Large intestine (tissue), 3 donors: ENCODE measurements around the gene NAALADL1. TPM values are rescaled to one million over a fixed set of nuclear protein-coding genes. Genes with fewer than 3 reads are reported as not detected.

ENCODE experiments used
- DNase-seq, 2 donors: peaks; one replicate each; pipeline versions ENCODE4 v3.0.0 to v3.0.0-alpha.2; 2013
- H3K27ac ChIP-seq: one replicate; pipeline ENCODE4 v1.5.1; 2013; ENCODE audit warnings: low read length
- H3K27me3 ChIP-seq: 2 replicates; pipeline ENCODE4 v1.6.1; 2013; ENCODE audit warnings: low read length; ENCODE audit not compliant: control insufficient read depth, insufficient read depth
- H3K36me3 ChIP-seq: 2 replicates; pipeline ENCODE4 v1.6.1; 2013; ENCODE audit warnings: low read length; ENCODE audit not compliant: control insufficient read depth, insufficient read depth
- H3K4me1 ChIP-seq: one replicate; pipeline ENCODE4 v1.6.1; 2013; ENCODE audit warnings: low read length; ENCODE audit not compliant: control insufficient read depth, insufficient read depth
- H3K4me3 ChIP-seq: one replicate; pipeline ENCODE4 v1.5.1; 2013; ENCODE audit warnings: low read length
- H3K9me3 ChIP-seq: one replicate; pipeline ENCODE4 v1.6.1; 2013; ENCODE audit warnings: mild to moderate bottlenecking, low read depth, low read length, moderate library complexity; ENCODE audit not compliant: control insufficient read depth
- WGBS: methylation state at CpG from one replicate; pipeline ENCODE4 v1.1.5; 2013; ENCODE audit warnings: low lambda C conversion rate; ENCODE audit not compliant: insufficient coverage; 5-methylcytosine and 5-hydroxymethylcytosine counted together
- polyA plus RNA-seq: library from polyadenylated mRNA; unstranded; fragments of 120-200 nt; gene quantifications from one replicate; pipeline ENCODE4 v1.2.1, GENCODE V29; 2013

Gene NAALADL1
- polyA plus RNA-seq, 1 donor, result 8.9 TPM

DNA sequence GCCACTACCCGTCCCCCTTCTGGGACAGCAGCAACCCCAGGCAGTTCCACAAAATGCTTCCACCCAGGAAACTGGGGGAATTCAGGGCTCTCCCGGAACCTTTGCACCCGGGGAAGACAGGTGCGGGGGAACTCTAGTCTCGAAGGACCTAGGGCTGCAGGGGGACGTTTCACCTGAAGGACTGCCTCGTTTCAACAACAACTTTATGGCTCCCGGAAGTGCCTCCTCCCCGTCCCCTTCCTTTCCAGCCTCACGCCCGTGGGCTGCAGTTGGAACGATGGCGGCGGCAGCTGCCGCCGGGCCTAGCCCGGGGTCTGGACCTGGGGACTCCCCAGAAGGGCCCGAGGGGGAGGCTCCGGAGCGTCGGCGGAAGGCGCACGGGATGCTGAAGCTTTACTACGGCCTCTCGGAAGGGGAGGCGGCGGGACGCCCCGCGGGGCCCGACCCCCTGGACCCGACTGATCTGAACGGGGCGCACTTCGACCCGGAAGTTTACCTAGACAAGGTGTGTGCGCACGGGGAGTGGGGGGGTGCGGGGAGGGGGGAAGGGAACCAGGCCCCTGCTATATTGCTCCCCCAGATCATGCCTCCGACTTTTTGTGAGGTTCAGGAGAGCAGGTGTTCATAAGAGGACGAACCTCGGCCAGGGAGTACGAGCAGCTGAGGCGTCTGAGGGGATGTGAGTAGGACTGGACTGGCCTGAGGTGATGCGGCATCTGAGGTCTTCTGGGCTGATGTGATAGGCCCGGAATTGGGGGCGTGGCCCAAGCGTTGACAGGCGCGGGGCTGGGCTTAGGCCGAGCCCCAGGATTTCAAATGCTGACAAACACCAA lies 37.8 kb upstream of the NAALADL1 start, which contains the start of gene VPS51:
Gene VPS51 (plus strand): TSS at position 241 of the 833 bp plus-strand sequence. CDS start 37 bp downstream, at position 278.
- Histone ChIP-seq H3K36me3 (peaks cover 13% of the 10 kb centered on the region), H3K4me1 (peaks cover 15% of the 10 kb centered on the region), H3K4me3 (peak within 1 kb of the TSS; percentile 87), H3K9me3 (no peaks in the 10 kb centered on the region), H3K27ac (peak within 1 kb of the TSS; percentile 93), H3K27me3 (no peaks in the 10 kb centered on the region)
- peak; percentile 91 to 94 for DNase-seq
- no CpG with 5 or more reads among the region's 52 CpGs for WGBS

DNA sequence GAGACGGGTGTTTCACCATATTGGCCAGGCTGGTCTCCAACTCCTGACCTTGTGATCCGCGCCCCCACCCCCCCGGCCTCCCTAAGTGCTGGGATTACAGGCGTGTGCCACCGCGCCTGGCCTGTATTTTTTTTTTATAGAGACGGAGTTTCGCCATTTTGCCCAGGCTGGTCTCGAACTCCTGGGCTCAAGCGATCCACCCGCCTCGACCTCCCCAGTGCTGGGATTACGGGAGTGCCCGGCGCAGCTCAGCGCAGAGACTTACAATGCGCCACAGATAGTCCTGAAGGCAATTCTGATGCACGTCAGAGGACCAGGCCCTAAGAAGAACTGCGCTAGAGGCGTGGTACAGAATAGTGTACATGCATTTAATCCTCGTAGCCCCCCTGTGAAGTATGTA lies 37.1 kb upstream of the NAALADL1 start:
- Histone ChIP-seq H3K27ac (peak overlapping the region; percentile 93), H3K4me1 (peaks cover 15% of the 10 kb centered on the region), H3K9me3 (no peaks in the 10 kb centered on the region), H3K4me3 (peak overlapping the region; percentile 87), H3K27me3 (no peaks in the 10 kb centered on the region), H3K36me3 (peaks cover 13% of the 10 kb centered on the region)
- whole genome bisulfite sequencing, result no CpG with 5 or more reads among the region's 22 CpGs
- no peak for DNase-seq

DNA sequence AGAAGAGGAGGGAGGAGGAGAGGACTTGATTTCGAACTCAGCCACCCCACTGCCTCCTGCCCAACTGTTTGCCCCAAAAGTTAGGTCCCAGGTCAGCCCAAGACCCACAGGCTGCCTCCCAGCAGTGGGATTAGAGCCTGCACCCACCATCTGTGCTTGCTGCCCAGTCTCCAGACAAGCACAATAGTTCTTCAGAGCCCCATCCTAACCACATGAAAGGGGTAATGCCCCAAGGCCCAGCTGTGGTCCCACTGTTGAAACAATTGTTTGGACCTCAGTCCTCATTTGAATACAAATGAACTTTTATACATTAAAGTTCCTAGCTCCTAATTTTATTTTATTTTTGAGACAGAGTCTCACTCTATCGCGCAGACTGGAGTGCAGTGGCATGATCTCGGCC lies 32.3 kb upstream of the NAALADL1 start:
- H3K27me3 ChIP-seq, result no peaks in the 10 kb centered on the region
- peak in 1 of 2 donors; percentile 1 for DNase-seq
- H3K4me1 ChIP-seq, result peaks cover 3% of the 10 kb centered on the region
- H3K27ac ChIP-seq, result no peak overlapping the region
- WGBS, result no CpG with 5 or more reads among the region's 4 CpGs
- no peaks in the 10 kb centered on the region for H3K9me3 ChIP-seq
- no peak overlapping the region for H3K4me3 ChIP-seq
- H3K36me3 ChIP-seq, result peaks cover 44% of the 10 kb centered on the region

DNA sequence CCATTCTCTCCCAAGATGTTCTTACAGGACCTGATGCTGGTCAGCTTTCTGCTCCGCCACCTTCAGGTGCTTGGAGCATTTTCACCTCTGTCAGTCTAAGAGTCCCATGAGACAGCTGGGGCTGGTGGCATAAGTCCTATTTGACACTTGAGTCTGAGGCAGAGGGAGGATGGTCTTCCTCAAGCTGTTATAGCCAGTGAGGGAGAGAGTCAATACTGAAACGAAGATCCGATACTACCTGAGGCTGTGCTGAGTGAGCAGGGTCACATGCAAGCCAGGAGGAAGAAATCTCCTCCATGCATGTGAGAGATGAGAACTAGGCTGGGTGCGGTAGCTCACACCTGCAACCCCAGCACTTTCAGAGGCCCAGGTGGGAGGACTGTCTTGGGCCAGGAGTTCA lies 31.3 kb upstream of the NAALADL1 start:
- H3K36me3 ChIP-seq, result peaks cover 52% of the 10 kb centered on the region
- no CpG with 5 or more reads among the region's 4 CpGs for WGBS

DNA sequence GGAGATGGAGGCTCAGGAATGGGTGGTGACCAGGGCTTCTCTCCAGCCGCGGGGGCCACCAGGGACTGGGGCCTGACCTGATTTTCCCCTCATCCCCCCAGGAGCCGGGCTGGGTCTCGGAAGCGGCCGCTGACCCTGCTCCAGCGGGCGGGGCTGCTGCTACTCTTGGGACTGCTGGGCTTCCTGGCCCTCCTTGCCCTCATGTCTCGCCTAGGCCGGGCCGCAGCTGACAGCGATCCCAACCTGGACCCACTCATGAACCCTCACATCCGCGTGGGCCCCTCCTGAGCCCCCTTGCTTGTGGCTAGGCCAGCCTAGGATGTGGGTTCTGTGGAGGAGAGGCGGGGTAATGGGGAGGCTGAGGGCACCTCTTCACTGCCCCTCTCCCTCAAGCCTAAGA lies 29.5 kb upstream of the NAALADL1 start:
- no peaks in the 10 kb centered on the region for H3K27me3 ChIP-seq
- H3K27ac ChIP-seq, result no peak overlapping the region
- H3K36me3 ChIP-seq, result peaks cover 52% of the 10 kb centered on the region
- H3K9me3 ChIP-seq, result no peaks in the 10 kb centered on the region
- WGBS, result no CpG with 5 or more reads among the region's 15 CpGs
- no peak overlapping the region for H3K4me3 ChIP-seq
- DNase-seq, result no peak
- peaks cover 7% of the 10 kb centered on the region for H3K4me1 ChIP-seq

More for the DNA sequence above, 31.3 kb upstream of the NAALADL1 start:
- no peaks in the 10 kb centered on the region for H3K27me3 ChIP-seq
- DNase-seq, result no peak
- no peaks in the 10 kb centered on the region for H3K9me3 ChIP-seq
- H3K4me3 ChIP-seq, result no peak overlapping the region
- H3K27ac ChIP-seq, result no peak overlapping the region
- H3K4me1 ChIP-seq, result peaks cover 7% of the 10 kb centered on the region

DNA sequence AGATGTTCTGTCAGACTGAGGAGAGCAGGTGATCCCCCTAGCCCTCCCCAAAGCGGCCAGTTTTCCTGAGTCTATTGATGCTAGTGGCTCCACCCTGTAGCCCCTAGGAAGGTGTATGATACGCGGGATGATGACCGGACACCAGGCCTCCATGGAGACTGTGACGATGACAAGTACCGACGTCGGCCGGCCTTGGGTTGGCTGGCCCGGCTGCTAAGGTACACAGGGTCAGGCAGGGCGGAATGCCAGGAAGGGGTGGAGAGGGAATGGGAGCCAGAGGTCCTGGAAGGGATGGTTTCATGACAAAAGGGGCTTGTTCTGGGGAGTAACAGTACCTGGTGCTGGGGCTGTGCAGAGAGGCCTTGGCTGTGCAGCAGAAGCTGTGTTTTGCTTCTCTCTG lies 28.9 kb upstream of the NAALADL1 start:
- no peak overlapping the region for H3K27ac ChIP-seq
- no peaks in the 10 kb centered on the region for H3K9me3 ChIP-seq
- 100% methylated on average over 1 of the region's 11 CpGs for WGBS
- peaks cover 7% of the 10 kb centered on the region for H3K4me1 ChIP-seq
- peaks cover 52% of the 10 kb centered on the region for H3K36me3 ChIP-seq
- no peaks in the 10 kb centered on the region for H3K27me3 ChIP-seq
- no peak for DNase-seq
- H3K4me3 ChIP-seq, result no peak overlapping the region

DNA sequence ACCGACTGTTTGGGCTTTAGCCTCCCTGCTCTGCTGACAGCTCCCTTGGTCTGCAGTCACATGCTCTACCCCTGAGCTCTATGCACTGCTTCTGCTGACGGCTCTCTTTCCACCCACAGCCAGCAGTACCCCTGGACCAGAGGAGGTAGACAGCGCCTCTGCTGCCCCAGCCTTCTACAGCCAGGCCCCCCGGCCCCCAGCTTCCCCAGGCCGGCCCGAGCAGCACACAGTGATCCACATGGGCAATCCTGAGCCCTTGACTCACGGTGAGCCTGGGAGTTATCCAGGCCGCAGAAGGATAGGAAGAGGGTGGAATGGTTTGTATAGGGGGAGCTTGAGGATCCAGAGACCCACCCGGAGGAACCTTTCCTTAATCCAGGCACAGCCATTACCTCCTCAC lies 28.5 kb upstream of the NAALADL1 start:
- H3K27me3 ChIP-seq, result no peaks in the 10 kb centered on the region
- H3K36me3 ChIP-seq, result peaks cover 52% of the 10 kb centered on the region
- no CpG with 5 or more reads among the region's 9 CpGs for WGBS

DNA sequence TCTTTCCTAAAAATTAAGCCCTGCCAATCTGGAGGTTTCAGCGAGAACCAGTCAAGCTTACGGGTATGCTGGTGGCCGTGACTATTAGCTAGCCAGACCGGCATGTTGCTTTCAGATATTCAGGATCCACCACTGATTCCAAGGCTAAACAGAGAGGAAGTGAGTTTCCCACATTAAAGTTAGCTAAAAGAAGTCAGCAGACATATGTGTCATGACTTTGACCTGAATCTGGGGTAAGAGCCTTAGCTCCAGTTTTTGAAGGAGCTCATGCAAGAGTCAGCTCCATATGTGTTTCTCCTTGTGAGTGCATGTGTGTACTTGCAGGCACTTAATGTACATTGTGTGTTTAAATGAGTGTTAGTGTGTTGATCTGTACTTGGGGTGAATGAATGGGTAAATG lies 27.1 kb upstream of the NAALADL1 start:
- Histone ChIP-seq H3K36me3 (peaks cover 53% of the 10 kb centered on the region), H3K27me3 (no peaks in the 10 kb centered on the region), H3K4me1 (peaks cover 7% of the 10 kb centered on the region), H3K4me3 (no peak overlapping the region), H3K27ac (no peak overlapping the region), H3K9me3 (no peaks in the 10 kb centered on the region)
- DNase-seq, result no peak
- no CpG with 5 or more reads among the region's 4 CpGs for WGBS

More for the DNA sequence above, 28.5 kb upstream of the NAALADL1 start:
- no peak overlapping the region for H3K27ac ChIP-seq
- no peak for DNase-seq
- peaks cover 7% of the 10 kb centered on the region for H3K4me1 ChIP-seq
- no peaks in the 10 kb centered on the region for H3K9me3 ChIP-seq
- H3K4me3 ChIP-seq, result no peak overlapping the region

DNA sequence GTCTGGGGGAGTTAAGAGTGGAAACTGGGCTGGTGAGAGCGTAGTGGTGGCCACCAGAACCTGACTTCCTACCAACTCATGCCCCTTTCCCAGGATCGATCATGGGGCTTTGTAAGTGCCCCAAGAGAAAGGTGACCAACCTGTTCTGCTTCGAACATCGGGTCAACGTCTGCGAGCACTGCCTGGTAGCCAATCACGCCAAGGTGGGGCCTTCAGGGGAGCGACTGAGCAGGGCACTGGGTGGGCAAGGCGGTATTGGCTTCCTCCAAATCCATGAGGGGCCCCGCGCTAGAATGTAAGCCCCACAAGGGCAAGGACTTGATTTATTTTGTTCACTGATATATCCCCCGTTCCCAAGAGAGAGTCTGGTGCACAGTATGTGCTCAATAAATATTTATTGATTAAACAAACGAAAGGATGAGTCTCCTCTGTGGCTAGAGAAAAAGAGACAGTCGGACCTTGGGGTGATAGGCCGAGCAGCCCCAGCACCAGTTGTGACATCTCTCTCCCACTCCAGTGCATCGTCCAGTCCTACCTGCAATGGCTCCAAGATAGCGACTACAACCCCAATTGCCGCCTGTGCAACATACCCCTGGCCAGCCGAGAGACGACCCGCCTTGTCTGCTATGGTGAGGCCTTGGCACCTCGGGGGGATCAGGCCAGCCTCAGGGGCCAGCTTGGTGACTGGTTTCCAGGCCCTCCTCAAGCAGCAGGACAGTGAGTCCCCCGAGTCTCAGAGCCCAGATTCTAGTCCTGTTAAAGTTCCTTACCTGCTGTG lies 26.4 kb upstream of the NAALADL1 start:
- H3K27ac ChIP-seq, result peak overlapping the region; percentile 94
- DNase-seq, result peak in 1 of 2 donors; percentile 2

DNA sequence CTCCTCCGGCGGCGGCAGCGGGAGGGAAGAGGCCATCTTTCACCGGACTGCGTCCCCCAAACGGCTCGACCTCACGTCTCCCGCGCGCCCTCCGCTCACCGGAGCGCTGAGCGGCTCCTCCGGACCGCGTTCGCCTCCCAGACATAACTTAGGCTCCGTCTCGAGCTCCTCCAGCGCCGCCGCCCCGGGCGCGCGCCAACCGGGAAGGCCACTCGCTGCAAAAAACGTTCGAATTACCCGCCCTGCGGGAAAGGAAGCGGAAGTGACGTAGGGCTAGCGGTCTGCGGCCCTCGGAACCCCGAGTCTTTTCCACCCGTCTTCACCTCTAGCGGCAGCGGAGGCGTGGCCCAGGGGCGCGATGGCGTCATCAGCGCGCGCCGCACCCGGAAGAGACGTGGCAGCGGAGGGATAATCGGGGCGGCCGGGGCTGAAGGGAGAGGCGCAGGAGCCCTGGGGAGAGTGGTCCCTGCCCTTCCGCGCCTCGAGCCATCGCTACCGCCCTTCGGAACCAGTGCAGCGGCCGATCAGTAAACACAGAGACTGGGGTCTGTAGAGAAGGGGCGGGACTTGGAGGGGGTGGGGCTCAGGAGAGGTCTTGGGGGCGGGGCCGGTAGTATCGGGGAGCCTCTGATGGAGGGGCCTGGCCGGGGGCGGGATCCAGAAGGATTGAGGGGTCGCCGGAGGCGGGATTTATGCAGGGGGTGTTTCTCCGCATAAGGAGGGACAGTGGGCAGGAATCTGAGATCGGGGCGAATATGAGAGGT lies 25.7 kb upstream of the NAALADL1 start, which contains the start of the genes CDCA5 and ZFPL1:
Gene CDCA5 (minus strand): TSS at position 207 of the 764 bp plus-strand sequence. CDS start 62 bp downstream, at position 145.
Gene ZFPL1 (plus strand): TSS at position 389 of the 764 bp plus-strand sequence. CDS start 477 bp downstream, outside the sequence.
- peaks cover 50% of the 10 kb centered on the region for H3K36me3 ChIP-seq
- H3K4me1 ChIP-seq, result peaks cover 7% of the 10 kb centered on the region
- DNase-seq, result peak; percentile 96
- no peaks in the 10 kb centered on the region for H3K27me3 ChIP-seq
- peak within 1 kb of the TSS; percentile 94 for H3K27ac ChIP-seq
- no peaks in the 10 kb centered on the region for H3K9me3 ChIP-seq
- peak within 1 kb of the TSS; percentile 86 for H3K4me3 ChIP-seq
- no CpG with 5 or more reads among the region's 79 CpGs for WGBS

More for the DNA sequence above, 26.4 kb upstream of the NAALADL1 start:
- Histone ChIP-seq H3K4me3 (peak overlapping the region; percentile 86), H3K9me3 (no peaks in the 10 kb centered on the region), H3K36me3 (peaks cover 53% of the 10 kb centered on the region), H3K4me1 (peaks cover 7% of the 10 kb centered on the region), H3K27me3 (no peaks in the 10 kb centered on the region)
- WGBS, result 80% methylated on average over 1 of the region's 23 CpGs
